Karpas-422 (cell line): ENCODE measurements around the gene SLC15A4. TPM values are rescaled to one million over a fixed set of nuclear protein-coding genes. Genes with fewer than 3 reads are reported as not detected.
"Not testable (repeated sequence)": the region's sequence is repeated elsewhere in the genome, so short reads cannot be mapped to it uniquely, and the experiment has no call there.

ENCODE experiments used
- DNase-seq: peaks from one replicate; pipeline ENCODE4 v3.0.0-alpha.2; 2015
- H2AFZ ChIP-seq: fragments of 200-600 bp; sonication (generic); 2 replicates; pipeline ENCODE4 v1.6.1; 2014; ENCODE audit warnings: antibody characterized with exemption, low read length, mixed read lengths
- H3K27ac ChIP-seq: fragments of 200-600 bp; sonication (generic); 2 replicates; pipeline ENCODE4 v1.5.1; 2014; ENCODE audit warnings: mild to moderate bottlenecking, low read length, moderate library complexity
- H3K27me3 ChIP-seq: fragments of 200-600 bp; sonication (generic); 2 replicates; pipeline ENCODE4 v1.6.1; 2014; ENCODE audit warnings: low read length, mixed read lengths
- H3K36me3 ChIP-seq: fragments of 200-600 bp; sonication (generic); 2 replicates; pipeline ENCODE4 v1.6.1; 2014; ENCODE audit warnings: low read length, mixed read lengths; ENCODE audit not compliant: insufficient read depth
- H3K4me1 ChIP-seq: fragments of 200-600 bp; sonication (generic); 2 replicates; pipeline ENCODE4 v1.6.1; 2014; ENCODE audit warnings: mild to moderate bottlenecking, low read length, mixed read lengths
- H3K4me2 ChIP-seq: fragments of 200-600 bp; sonication (generic); 2 replicates; pipeline ENCODE4 v1.6.1; 2014; ENCODE audit warnings: low read length, low read depth, mild to moderate bottlenecking; ENCODE audit not compliant: poor library complexity, severe bottlenecking
- H3K4me3 ChIP-seq: fragments of 200-600 bp; sonication (generic); 2 replicates; pipeline ENCODE4 v1.5.1; 2014; ENCODE audit warnings: mild to moderate bottlenecking, antibody characterized with exemption, low read length, mixed read lengths
- H3K79me2 ChIP-seq: fragments of 200-600 bp; sonication (generic); 2 replicates; pipeline ENCODE4 v1.6.1; 2014; ENCODE audit warnings: mild to moderate bottlenecking, low read length, mixed read lengths
- H3K9ac ChIP-seq: fragments of 200-600 bp; sonication (generic); 2 replicates; pipeline ENCODE4 v1.6.0; 2014; ENCODE audit warnings: low read length
- H3K9me2 ChIP-seq: fragments of 200-600 bp; sonication (generic), shearing (Covaris generic); replicated peaks from 2 replicates; pipeline ENCODE4 v1.6.0; 2014; ENCODE audit warnings: mild to moderate bottlenecking, low read length, moderate library complexity; ENCODE audit not compliant: insufficient read depth
- H3K9me3 ChIP-seq: fragments of 300-700, 200-600 bp; sonication (generic); 2 replicates; pipeline ENCODE4 v1.6.1; 2014; ENCODE audit warnings: low read length, mixed read lengths
- H4K20me1 ChIP-seq: fragments of 200-600 bp; sonication (generic); 2 replicates; pipeline ENCODE4 v1.6.1; 2014; ENCODE audit warnings: mild to moderate bottlenecking, antibody characterized with exemption, low read length, low read depth; ENCODE audit not compliant: insufficient read depth
- total RNA-seq: library from RNA; depleted of rRNA; stranded (reverse); fragments of >200 nt; shearing (Covaris generic); gene quantifications from 2 replicates; pipeline ENCODE4 v1.2.3, GENCODE V29; 2014; ENCODE audit warnings: low replicate concordance

SLC15A4 gene
- total RNA-seq, 1 experiment from 2014 or later = 32.1 TPM

DNA sequence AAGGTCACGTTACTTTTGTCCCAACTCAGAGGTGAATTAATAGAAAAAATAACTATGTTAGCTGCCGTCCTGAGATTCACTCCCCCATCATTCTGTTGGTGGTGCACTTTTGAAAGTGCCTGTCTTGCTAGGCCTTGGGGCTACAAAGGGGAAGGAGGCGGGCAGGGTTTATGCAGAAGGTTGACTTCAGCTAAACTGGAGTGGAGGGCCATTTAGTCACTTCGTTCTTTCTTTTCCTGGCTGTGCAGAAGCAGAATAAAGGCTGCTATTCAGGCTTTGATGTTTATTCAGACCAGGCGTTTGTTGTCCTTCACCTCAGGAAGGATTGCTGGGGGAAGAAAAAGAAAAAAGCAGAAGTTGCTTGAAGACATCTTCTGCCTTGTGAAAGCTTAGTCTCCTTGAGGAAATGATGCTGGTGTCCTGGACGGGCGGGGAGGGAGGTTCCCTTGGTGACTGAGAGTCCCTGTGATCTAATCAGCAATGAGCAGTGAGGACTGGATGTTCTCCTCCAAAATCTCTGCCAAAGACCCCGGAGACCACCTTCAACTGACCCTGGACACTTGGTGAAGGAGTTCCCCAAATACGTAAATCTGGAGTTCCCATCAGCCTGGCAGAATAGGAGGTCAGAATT lies 33.5 kb upstream of the SLC15A4 start:
- no peaks in the 10 kb centered on the region for H3K9me3 ChIP-seq
- no peak overlapping the region for H3K9ac ChIP-seq
- no peaks in the 10 kb centered on the region for H3K27me3 ChIP-seq
- no peaks in the 10 kb centered on the region for H3K79me2 ChIP-seq
- H3K4me2 ChIP-seq = no peak overlapping the region
- no peaks in the 10 kb centered on the region for H3K9me2 ChIP-seq
- no peaks in the 10 kb centered on the region for H4K20me1 ChIP-seq
- H3K27ac ChIP-seq = no peak overlapping the region
- DNase-seq = no peak
- no peaks in the 10 kb centered on the region for H3K36me3 ChIP-seq
- no peak overlapping the region for H2AFZ ChIP-seq
- no peaks in the 10 kb centered on the region for H3K4me1 ChIP-seq
- no peak overlapping the region for H3K4me3 ChIP-seq

DNA sequence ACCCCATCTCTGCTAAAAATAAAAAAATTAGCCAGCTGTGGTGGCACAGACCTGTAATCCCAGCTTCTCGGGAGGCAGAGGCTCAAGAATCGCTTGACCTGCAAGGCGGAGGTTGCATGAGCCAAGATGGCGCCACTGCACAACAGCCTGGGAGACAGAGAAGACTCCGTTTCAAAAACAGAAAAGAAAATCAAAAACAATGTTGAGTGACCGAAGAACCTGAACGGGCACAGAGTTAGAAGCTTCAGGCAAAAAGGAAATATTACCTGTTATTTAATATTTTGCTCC lies 33.0 kb upstream of the SLC15A4 start:
- Histone ChIP-seq H3K4me1 (no peaks in the 10 kb centered on the region), H3K4me2 (no peak overlapping the region), H3K27me3 (no peaks in the 10 kb centered on the region), H2AFZ (no peak overlapping the region), H3K9me2 (no peaks in the 10 kb centered on the region), H3K4me3 (no peak overlapping the region), H3K36me3 (no peaks in the 10 kb centered on the region), H3K9me3 (no peaks in the 10 kb centered on the region), H4K20me1 (no peaks in the 10 kb centered on the region), H3K79me2 (no peaks in the 10 kb centered on the region), H3K9ac (no peak overlapping the region), H3K27ac (no peak overlapping the region)
- DNase-seq = no peak

DNA sequence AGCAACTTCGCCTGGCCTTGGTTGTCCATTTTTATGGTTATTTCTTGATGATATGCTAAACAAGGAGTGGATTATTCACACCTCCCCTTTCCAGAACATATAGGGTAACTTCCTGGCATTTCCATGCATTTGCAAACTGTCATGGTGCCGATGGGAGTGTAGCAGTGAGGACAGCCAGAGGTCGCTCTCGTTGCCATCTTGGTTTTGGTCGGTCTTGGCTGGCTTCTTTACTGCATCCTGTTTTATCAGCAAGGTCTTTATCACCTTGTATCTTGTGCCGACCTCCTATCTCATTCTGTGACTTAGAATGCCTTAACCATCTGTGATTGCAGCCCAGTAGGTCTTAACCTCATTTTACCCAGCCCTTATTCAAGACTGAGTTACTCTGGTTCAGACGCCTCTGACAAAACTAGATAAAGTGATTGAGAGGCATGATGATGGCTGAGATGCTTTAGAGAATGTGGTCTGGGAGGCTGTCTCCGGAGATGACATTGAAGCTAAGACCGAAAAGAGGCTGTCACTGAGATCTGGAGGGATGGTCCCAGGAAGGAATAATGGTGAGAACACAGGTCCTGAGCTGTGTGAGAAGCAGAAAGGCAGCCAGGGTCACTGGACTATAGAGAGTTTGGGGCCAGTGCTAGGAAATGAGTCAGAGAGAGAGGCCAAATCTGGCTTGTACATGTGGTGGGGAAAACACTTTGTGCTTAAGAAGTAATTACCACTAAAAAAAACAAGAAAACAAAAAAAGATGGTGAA lies 32.5 kb upstream of the SLC15A4 start:
- Histone ChIP-seq H4K20me1 (no peaks in the 10 kb centered on the region), H3K27ac (no peak overlapping the region), H3K36me3 (no peaks in the 10 kb centered on the region), H3K9me3 (no peaks in the 10 kb centered on the region), H3K79me2 (no peaks in the 10 kb centered on the region), H3K9me2 (no peaks in the 10 kb centered on the region), H3K4me1 (no peaks in the 10 kb centered on the region), H3K4me3 (no peak overlapping the region), H3K4me2 (no peak overlapping the region), H3K27me3 (no peaks in the 10 kb centered on the region), H3K9ac (no peak overlapping the region), H2AFZ (no peak overlapping the region)
- DNase-seq = no peak

DNA sequence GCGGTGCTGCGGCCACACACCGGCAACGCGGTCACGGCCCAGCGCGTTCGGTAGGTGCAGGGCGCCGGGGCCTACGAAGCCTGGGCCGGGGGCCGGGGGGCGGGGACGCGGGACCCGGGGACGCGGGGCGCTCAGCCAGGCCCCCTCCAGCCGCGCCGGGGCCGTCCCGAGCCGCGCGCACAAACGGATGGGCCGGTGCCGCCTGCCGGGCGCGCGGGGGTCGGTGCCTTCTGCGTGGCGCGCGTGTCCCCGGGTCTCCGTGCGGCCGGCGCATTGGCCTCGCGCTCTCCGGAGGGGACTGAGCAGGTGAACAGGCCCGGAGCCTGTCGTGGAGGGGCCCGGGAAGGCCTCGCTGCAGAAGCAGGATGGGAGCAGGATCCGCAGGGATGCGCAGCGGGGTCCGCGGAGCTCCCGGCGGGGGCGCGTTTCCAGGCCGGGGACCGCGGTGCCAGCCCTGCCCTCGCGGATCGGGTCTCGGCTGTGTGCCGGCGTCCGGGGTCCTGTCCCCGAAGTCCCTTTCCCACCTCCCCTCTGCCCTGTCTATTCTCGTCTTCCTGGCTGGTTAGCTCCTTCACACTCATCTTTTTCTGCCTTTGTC lies 29.9 kb upstream of the SLC15A4 start:
- Histone ChIP-seq H3K9ac (no peak overlapping the region), H3K4me3 (no peak overlapping the region), H3K27me3 (no peaks in the 10 kb centered on the region), H3K4me2 (no peak overlapping the region), H3K9me2 (no peaks in the 10 kb centered on the region), H2AFZ (no peak overlapping the region), H3K36me3 (no peaks in the 10 kb centered on the region), H3K79me2 (no peaks in the 10 kb centered on the region), H3K27ac (no peak overlapping the region), H4K20me1 (no peaks in the 10 kb centered on the region), H3K9me3 (no peaks in the 10 kb centered on the region), H3K4me1 (no peaks in the 10 kb centered on the region)
- DNase-seq = no peak

DNA sequence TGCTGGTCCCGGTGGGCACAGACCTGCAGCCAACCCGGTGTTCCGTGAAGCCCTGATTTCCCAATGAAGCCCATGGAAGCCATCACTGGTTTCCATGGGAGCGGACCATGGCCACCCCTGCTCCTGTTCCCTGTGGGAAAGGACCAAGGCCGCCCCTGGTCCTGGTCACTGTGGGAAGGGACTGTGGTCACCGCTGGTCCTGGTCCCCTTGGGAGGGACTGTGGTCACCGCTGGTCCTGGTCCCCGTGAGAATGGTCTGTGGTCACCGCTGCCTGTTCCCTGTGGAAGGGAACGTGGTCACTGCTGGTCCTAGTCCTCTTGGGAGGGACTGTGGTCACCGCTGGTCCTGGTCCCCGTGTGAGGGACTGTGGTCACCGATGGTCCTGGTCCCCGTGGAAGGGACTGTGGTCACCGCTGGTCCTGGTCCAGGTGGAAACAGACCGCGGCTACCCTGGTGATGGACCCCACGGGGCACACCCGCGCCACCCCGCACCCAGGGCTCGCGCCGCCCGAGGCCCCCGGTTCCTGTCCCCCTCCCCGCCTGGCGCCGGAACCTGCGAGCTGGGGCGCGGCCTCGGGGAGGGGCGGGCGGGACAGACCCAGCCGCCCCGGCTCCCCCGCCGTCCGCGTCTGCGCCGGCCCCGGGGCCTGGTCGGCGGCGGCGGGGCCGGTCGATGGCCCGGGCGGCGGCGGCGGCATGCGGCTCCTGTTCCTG lies 29.3 kb upstream of the SLC15A4 start, which contains the start of gene GLT1D1:
TSS of gene GLT1D1 (plus strand) at position 594 of the 715 bp plus-strand sequence. CDS start at position 698, 104 bp downstream.
- no peak within 1 kb of the TSS for H3K4me3 ChIP-seq
- no peak within 1 kb of the TSS for H3K4me2 ChIP-seq
- H4K20me1 ChIP-seq = no peaks in the 10 kb centered on the region
- no peak within 1 kb of the TSS for H2AFZ ChIP-seq
- no peaks in the 10 kb centered on the region for H3K4me1 ChIP-seq
- no peaks in the 10 kb centered on the region for H3K9me2 ChIP-seq
- no peaks in the 10 kb centered on the region for H3K27me3 ChIP-seq
- no peaks in the 10 kb centered on the region for H3K36me3 ChIP-seq
- no peak for DNase-seq
- no peak within 1 kb of the TSS for H3K9ac ChIP-seq
- H3K9me3 ChIP-seq = no peaks in the 10 kb centered on the region
- H3K27ac ChIP-seq = no peak within 1 kb of the TSS
- H3K79me2 ChIP-seq = no peaks in the 10 kb centered on the region

DNA sequence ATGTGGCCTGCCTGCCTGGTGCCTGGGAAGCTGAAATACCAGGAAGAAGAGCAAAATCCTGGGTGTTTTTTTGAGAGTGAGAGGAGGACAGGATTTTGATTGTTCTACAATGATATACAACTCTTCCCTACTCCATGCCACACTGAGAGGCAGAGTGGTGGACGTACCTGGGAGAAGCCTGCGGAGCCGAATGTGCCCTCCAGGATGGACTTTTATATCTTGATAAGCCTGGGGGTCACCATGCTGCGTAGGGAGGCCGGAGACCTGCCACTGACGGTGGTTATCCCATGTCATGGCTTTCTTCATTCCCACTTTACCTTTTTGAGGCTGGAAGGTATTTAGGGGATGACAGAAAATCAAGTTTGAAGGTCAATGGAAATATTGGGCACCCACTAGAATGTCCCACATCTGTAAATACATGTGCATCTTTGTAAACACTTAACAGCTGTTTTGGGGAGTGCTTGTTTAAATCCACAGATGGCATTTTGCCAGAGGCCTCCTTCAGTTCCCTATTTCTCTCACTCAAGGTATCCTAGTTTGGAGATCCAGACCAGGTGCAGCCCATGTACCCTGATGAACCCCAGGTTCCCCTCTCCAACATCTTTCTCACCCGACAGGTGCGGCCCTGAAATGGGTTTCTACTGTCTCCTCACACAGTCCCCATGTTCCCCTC lies 28.4 kb upstream of the SLC15A4 start:
- Histone ChIP-seq H3K4me2 (no peak overlapping the region), H3K9me2 (no peaks in the 10 kb centered on the region), H3K4me1 (no peaks in the 10 kb centered on the region), H3K79me2 (no peaks in the 10 kb centered on the region), H3K36me3 (no peaks in the 10 kb centered on the region), H3K4me3 (no peak overlapping the region), H3K9ac (no peak overlapping the region), H3K27me3 (no peaks in the 10 kb centered on the region), H2AFZ (no peak overlapping the region), H4K20me1 (no peaks in the 10 kb centered on the region), H3K9me3 (no peaks in the 10 kb centered on the region), H3K27ac (no peak overlapping the region)
- no peak for DNase-seq

DNA sequence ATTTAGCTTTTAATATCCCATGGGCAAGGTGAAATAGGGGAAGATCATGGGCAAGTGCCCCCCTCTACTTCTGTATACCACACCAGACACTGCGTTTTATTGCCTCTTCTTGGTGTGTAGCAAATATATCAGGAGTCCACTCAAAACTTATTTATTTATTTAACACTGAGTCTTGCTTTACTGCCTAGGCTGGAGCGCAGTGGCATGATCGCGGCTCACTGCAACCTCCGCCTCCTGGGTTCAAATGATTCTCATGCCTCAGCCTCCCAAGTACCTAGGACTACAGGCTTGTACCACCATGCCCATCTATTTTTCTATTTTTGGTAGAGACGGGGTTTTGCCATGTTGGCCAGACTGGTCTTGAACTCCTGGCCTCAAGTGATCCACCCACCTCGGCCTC lies 27.7 kb upstream of the SLC15A4 start:
- not testable (repeated sequence) for H3K27me3 ChIP-seq, H3K36me3 ChIP-seq, H3K9me2 ChIP-seq, DNase-seq, H3K4me3 ChIP-seq, H3K27ac ChIP-seq, H3K79me2 ChIP-seq, H4K20me1 ChIP-seq, H3K4me1 ChIP-seq, H3K4me2 ChIP-seq, H3K9ac ChIP-seq, H2AFZ ChIP-seq, H3K9me3 ChIP-seq

DNA sequence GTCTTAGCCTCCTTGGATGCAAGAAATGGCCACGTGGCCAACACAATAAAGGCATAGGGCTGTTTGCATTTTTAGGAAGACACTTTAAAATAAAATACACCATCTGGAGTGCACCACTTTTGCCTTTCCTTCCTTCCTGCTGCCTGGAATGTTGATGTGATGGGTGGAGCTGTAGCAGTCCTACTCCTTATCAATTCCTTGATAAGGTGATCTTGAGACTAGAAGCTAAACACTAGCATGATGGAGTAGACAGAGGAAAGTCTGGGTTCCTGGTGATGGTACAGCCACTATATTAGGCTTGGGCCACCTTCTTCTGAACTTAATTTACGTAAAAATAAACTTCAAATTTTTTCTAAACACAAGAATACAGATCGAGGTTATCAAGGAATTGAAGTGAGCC lies 26.6 kb upstream of the SLC15A4 start:
- Histone ChIP-seq H3K27me3 (no peaks in the 10 kb centered on the region), H3K27ac (no peak overlapping the region), H3K9ac (no peak overlapping the region), H3K4me3 (no peak overlapping the region), H2AFZ (no peak overlapping the region), H4K20me1 (no peaks in the 10 kb centered on the region), H3K79me2 (no peaks in the 10 kb centered on the region), H3K9me3 (no peaks in the 10 kb centered on the region), H3K36me3 (no peaks in the 10 kb centered on the region), H3K9me2 (no peaks in the 10 kb centered on the region), H3K4me1 (no peaks in the 10 kb centered on the region), H3K4me2 (no peak overlapping the region)
- no peak for DNase-seq
